GM23338 (cell line): ENCODE data around the gene CDK11A.

Source experiments
- CREB1 ChIP-seq: fragments of 250-450 bp; sonication (Bioruptor Pico); IDR thresholded peaks from 2 replicates; pipeline ENCODE4 v1.5.0; 2020; ENCODE audit warnings: low read depth, mild to moderate bottlenecking, moderate library complexity
- CTCF ChIP-seq, 2 experiments: fragments of 200-600 bp in 1 of 2; sonication (generic) in 1 of 2; conservative IDR thresholded peaks; 2 replicates each; pipeline versions ENCODE4 v1.5.1 to v1.6.1; 2016 to 2017; ENCODE audit warnings: antibody characterized with exemption in 2 of 2, low read depth in 2 of 2, mild to moderate bottlenecking in 2 of 2, moderate library complexity in 1 of 2
- ETS1 ChIP-seq: IDR thresholded peaks from 2 replicates; pipeline ENCODE4 v1.6.1; 2016; ENCODE audit warnings: antibody characterized with exemption
- EZH2 ChIP-seq: fragments of 200-600 bp; sonication (generic); IDR thresholded peaks from one replicate; pipeline ENCODE4 v1.8.0; 2017; ENCODE audit warnings: antibody characterized with exemption, mild to moderate bottlenecking, low read depth; ENCODE audit not compliant: unreplicated experiment
- EZH2phosphoT487 ChIP-seq: fragments of 200-600 bp; sonication (generic); IDR thresholded peaks from one replicate; pipeline ENCODE4 v1.8.1; 2018; ENCODE audit warnings: antibody characterized with exemption; ENCODE audit not compliant: unreplicated experiment
- JUNB ChIP-seq: IDR thresholded peaks from one replicate; pipeline ENCODE4 v1.6.1; 2016; ENCODE audit warnings: antibody characterized with exemption; ENCODE audit not compliant: unreplicated experiment
- NANOG ChIP-seq: IDR thresholded peaks from 2 replicates; pipeline ENCODE4 v1.6.1; 2016; ENCODE audit warnings: antibody characterized with exemption, borderline replicate concordance
- POLR2AphosphoS5 ChIP-seq: IDR thresholded peaks from 2 replicates; pipeline ENCODE4 v1.6.1; 2016; ENCODE audit warnings: antibody characterized with exemption, low read depth
- REST ChIP-seq: IDR thresholded peaks from one replicate; pipeline ENCODE4 v1.6.1; 2018; ENCODE audit warnings: antibody characterized with exemption; ENCODE audit not compliant: unreplicated experiment
- ZNF114 ChIP-seq: fragments of 250-450 bp; sonication (Bioruptor Pico); IDR thresholded peaks from 2 replicates; pipeline ENCODE4 v1.5.0; 2020; ENCODE audit warnings: mild to moderate bottlenecking, moderate library complexity
- ZNF331 ChIP-seq: fragments of 250-450 bp; sonication (Bioruptor Pico); IDR thresholded peaks from 2 replicates; pipeline ENCODE4 v1.5.0; 2020; ENCODE audit warnings: low read depth, mild to moderate bottlenecking, moderate library complexity
- ZNF462 ChIP-seq: fragments of 250-450 bp; sonication (Bioruptor Pico); IDR thresholded peaks from 2 replicates; pipeline ENCODE4 v1.5.0; 2020; ENCODE audit warnings: mild to moderate bottlenecking, moderate library complexity

GRCh38 chr1:1771096-1771495 is 46.9 kb upstream of the CDK11A start:
- TF ChIP-seq CTCF (conservative IDR thresholded peaks at IDR 0.05; ENCODE audit: low read depth in 2 of 2) (no peak), REST (no peak), EZH2 (no peak), POLR2AphosphoS5 (no peak), EZH2phosphoT487 (no peak), CREB1 (no peak), ZNF114 (no peak), JUNB (no peak), ZNF462 (CRISPR knock-in tag) (no peak), ETS1 (no peak), ZNF331 (CRISPR knock-in tag) (no peak), NANOG (no peak)
